Amniotic epithelial cell (primary cell): ENCODE data around the gene VKORC1L1.
"Not testable (repeated sequence)": the region's sequence is repeated elsewhere in the genome, so short reads cannot be mapped to it uniquely, and the experiment has no call there.

Experiments
- DNase-seq: peaks from one replicate; pipeline ENCODE4 v3.0.0-alpha.2; 2010; ENCODE audit warnings: low read depth

Gene VKORC1L1

DNA sequence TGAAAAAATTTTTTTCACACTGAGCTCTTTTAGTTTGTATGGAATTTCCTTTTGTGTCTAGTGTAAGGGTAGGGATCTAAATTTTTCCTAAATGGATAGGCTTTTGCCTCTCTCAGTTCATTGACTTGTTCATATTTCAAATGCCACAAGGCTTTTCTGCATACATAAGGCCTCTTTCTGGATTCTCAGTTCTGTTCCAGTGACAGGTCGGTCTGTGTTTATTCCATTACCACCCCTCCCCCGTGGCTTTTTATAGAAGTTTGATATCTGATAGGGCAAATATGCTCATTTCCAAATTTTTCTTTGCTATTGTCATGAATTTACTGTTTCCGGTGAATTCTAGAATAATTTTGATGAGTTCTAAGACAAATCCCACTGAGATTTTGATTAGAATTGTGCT lies 12.7 kb downstream of the VKORC1L1 start:
- DNase-seq = not testable (repeated sequence)

DNA sequence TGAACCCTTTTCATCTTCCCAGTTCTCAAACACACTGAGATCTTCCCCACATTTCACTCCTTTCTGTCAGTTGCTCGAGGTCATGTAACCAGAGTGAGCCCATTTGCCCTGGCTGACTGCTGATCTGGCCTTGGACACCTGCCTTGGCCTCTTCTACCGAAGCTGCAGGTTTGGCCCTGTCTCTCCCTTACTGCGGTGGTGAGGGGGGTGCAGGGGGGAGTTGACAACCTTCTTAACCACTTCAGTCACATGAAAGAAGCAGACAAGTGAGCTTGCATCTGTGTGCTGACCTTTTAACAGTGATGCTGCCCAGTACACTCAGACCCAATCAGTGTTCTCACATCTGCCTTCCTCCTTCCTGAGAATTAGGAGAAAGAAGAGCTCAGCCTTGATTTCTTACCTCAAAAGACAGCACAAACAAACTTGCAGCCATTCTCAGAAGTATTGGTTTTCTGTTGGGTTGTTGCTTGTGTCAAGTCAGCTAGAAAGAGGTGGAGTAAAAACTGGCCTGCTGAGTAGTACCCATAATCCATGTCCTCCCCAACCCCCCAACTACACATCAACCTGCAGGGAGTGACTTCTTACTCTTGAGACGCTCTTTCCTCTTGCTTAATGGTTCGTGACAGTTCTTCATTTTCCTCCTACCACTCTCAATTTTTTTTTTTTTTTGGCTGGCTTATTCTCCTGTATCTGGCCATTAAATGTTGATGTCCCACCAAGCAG lies 15.7 kb downstream of the VKORC1L1 start:
- not testable (repeated sequence) for DNase-seq

DNA sequence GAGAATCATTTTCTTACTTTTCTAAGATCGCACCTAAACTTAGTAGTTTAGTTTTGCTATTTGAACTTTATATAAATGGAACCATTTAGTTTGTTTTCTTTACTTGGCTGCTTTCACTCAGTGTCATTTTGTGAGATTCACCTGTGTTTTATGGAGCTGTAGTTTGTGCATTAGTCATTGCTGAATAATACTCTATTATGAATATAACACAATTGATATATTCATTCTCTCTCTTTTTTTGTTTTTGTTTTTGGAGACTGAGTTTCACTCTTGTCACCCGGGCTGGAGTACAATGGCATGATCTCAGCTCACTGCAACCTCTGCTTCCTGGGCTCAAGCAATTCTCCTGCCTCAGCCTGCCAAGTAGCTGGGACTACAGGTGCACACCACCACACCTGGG lies 16.8 kb downstream of the VKORC1L1 start:
- not testable (repeated sequence) for DNase-seq

DNA sequence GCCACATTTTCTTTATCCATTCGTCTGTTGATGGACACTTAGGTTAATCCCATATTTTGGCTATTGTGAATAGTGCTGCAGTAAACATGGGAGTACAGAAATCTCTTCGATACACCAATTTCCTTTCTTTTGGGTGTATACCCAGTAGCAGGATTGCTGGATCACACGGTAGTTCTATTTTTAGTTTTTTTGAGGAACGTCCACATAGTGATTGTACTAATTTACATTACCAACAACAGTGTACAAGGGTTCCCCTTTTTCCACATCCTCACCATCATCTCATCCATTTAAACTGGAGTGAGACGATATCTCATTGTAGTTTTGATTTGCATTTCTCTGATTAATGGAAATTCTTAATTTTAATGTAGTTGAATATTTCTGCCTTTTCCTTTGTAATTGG lies 19.3 kb downstream of the VKORC1L1 start:
- DNase-seq = no peak

DNA sequence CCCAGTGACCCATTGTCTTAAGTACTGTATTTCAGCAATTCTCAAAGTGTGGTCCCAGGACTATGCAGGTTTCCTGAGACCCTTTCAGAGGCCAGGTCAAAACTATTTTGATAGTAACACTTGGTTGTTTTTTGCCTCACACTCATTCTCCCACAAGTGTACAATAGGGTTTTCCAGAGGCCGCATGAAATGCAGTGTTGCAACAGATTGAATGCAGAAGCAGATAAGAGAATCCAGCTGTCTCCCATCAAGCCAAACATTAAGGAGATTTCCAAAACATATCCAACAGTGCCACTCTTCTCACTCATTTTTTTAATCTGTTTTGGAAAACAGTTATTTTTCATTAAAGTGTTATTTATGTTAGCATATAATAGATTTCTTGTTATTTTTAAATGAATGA lies 20.0 kb downstream of the VKORC1L1 start:
- peak; percentile 85 for DNase-seq

DNA sequence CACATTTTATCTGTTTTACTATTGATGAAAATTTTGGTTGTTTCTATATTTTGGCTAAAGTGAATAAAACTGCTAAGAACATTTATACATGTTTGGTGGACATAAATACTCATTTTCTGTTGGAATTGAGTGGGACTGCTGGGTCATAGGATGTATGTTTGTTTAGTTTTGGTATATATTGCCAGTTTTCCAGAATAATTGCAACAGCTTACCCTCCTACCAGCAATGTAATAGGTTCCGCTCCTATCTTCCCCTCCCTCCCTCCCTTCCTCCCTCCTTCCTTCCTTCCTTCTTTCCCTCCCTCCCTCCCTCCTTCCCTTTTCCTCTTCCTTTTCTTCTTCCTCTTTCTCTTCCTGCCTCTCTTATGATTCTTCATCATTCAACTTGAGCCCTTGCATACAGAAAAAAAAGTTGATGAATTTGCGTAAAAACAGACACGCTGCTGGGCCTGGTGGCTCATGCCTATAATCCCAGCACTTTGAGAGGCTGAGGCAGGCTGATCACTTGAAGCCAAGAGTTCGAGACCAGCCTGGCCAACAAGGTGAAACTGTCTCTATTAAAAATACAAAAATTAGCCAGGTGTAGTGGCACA lies 23.5 kb downstream of the VKORC1L1 start:
- no peak for DNase-seq

DNA sequence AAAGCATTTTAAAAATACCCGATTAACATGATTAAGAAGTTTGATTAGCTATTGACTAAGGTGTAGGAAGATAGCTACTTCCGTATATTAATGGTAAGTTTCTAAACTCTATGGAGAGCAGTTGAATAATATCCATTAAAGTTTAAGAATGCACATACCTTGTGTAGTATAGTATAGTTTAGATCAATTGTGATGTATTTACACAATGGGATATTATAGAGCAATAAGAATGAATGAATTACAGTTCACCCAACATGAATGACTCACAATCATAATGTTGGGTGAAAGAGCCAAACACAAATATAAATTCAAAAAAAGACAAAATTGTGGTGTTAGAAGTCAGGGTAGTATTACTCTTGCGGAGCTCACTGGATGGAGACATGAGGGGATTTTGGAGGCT lies 24.4 kb downstream of the VKORC1L1 start:
- DNase-seq = not testable (repeated sequence)

DNA sequence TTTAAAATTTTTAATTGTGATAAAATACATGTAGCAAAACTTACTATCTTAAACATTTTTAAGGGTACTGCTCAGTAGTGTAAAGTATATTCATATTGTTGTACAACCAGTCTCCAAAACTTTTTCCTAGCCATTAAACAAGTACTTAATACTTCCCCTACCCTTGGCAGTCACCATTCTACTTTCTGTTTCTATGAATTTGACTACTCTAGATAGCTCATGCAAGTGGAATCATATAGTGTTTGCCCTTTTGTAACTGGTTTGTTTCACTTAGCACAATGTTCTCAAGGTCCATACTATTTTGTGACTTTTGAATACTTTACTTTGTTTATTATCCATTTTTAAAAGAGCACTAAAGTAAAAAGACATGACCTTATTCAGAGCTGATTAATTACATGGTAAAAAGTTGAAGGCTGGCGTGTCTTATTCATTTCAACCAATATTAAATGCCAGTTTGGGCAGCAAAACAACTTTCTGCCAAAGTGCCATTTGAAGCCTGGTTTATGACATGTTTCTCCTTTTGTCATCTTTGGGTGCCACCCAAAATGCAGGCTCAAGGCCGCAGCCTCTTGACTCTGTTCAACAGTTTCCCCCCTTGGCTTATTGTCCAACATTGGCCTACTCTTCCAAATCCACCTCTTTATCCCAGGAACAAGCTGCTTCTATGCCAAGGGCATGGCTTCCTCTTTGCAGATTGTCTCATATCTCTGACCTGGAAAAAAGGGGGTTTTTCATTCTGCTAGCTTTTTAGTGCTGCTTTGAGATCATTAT lies 26.0 kb downstream of the VKORC1L1 start:
- DNase-seq = not testable (repeated sequence)

DNA sequence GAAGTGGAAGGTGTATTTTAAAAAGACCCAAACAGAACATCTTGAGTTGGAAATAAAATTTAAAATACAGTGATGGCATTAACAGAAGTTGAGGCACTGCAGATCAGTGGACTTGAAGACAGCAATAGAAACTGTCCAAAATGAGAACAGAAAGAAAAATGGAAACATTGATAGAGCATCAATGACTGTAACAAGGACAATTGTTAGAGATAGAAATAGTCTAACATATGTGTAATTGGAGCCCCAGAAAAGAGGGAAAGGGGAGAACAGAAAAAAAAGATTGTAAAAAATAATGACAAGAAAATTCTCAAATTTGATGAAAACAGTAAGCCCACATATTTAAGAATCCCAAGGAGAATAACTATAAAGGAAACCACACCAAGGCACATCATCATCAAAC lies 29.4 kb downstream of the VKORC1L1 start:
- no peak for DNase-seq

DNA sequence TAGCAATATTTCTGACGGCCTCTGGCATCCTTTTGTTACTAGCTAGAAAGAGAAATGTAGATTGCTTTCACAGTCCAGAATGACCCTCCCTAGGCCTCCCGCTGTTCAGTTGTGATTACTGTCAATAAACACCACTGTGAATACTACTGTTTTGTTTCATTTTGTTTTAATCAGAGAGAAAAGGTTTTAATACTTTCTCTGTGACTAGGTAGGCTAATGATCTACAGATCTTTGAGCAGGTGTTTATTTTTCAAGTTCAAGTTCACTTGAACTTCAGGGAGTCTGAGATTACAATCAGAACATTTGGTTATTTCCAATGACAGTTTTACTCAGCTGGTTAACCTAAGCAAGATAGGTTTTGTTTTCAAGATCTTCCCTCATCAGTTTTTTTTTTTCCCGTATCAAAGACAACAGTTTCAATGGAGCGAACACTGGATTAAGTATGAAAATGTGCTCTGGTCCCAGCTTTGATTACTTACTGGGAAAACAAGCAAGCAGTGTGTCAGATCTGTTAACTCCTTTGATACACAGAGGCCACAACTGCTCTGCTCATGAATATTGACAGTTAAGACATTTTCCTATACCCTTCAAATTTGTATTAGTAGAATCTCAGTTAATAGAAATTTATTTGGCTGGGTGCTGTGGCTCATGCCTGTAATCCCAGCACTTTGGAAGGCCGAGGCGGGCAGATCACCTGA lies 34.8 kb downstream of the VKORC1L1 start:
- DNase-seq = no peak

DNA sequence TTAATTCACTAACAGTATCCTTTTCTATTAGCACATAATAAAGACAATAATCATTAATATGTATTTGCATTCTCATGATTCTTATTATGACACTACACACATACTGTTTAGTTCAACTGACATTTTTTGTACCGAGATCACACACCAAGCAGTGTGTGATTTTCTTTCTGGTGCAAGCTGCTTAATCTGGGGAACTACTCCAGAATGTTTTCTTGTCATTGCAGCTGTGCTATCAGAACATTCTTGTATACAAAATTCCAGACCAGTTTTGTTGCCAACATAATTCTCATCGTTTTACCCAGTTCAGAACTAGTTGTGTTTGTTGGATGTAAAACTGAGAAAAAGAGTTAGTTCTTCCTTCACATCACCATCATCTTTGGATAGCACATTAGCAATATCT lies 37.4 kb downstream of the VKORC1L1 start:
- DNase-seq = peak; percentile 29

DNA sequence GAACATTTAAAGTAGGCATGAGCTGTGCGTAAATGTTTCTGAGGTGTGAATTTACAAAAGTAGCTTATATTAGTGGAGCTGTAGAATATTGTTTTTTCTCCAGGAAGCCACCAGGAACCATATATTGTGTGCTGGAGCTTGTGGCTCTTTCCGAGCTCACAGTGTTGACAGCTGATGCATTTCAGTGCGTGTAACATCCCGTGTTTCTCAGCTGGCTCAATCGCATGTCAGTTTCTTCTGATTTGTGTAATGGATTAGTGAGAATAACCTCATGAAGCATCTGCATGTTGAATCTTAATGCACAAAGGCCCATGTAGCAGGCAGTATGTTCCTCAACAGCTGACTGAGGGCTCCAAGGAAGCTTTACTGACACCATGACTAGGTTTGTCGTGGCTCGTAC lies 39.4 kb downstream of the VKORC1L1 start:
- no peak for DNase-seq

DNA sequence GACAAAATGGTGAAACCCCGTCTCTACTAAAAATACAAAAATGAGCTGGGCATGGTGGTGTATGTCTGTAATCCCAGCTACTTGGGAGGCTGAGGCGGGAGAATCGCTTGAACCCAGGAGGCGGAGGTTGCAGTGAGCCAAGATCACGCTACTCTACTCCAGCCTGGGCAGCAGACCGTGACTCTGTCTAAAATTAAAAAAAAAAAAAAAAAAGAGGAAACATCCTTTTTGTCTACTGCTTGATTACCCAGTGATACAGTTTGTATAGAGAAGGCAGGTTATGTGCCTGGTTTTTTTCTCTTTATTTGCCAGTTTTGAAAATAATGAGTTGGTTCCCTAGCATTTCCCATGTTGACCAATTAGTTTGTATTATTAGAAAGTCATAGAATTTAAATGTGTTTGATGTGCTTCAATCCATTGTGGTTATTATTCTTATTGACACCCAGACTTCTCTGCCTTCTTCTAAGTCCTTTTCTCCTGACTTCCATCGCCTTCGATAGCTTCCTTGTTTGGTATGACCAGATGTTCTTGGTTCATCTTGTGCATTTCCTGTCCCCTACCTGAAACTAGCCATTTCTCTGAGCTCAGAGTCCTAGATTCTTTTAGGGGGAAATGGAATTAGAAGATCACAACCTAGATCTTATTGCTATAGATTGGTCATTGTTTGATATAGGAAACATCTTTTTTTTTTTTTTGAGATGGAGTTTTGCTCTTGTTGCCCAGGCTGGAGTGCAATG lies 43.2 kb downstream of the VKORC1L1 start:
- DNase-seq = no peak

DNA sequence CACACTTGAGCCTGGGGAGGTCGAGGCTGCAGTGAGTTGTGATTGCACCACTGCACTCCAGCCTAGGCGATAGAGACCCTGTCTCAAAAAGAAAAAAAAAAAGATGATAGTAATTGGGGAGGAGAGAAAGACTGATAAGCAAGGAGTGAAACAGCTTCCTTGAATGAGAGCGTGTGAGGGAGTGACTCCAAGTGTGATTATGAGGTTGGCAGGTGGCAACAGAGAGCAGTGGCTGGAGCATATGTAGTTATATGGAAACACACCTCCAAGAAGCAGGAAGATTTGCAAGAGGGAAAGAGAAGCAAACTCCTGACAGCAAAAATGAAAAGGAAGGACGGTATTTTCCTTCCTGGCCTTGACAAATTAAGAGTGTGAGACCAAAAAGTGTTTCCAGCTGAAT lies 50.4 kb downstream of the VKORC1L1 start:
- no peak for DNase-seq

DNA sequence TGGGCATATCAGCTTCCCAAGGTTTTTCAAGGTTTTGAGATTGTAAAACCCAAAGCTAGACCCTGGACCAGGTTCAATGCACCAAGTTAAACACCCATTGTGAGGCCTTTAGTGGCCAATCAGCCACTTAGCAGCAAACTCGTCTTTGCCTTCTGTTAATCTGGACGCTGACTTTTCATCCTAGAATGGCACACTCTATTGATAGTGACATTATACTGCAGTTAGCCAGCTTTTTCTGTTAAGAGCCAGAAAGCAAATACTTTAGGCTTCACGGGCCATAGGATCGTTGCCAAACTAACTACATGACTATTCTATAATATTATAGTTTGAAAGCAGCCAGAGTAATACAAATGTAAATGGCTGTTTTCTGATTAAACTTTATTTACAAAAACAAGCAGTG lies 51.3 kb downstream of the VKORC1L1 start:
- DNase-seq = no peak

DNA sequence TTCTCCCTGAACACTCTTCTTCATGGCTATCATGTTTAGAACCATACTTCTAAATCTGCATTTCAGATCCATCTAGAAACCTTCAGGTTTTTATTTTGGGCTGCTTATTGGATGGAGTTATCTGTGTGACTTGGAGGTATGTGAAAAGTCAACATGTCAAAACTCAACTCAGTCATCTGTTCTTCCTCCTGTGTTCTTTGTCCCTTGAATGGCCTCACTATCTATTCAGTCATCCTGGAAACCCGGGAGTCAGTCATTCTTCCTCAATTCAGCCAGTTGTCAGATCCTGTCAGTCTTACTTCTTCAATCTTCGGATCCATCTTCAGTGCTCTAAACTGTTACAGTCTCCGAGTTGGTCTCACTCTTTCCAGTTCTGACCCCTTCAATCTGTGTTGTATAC lies 52.2 kb downstream of the VKORC1L1 start:
- DNase-seq = no peak

DNA sequence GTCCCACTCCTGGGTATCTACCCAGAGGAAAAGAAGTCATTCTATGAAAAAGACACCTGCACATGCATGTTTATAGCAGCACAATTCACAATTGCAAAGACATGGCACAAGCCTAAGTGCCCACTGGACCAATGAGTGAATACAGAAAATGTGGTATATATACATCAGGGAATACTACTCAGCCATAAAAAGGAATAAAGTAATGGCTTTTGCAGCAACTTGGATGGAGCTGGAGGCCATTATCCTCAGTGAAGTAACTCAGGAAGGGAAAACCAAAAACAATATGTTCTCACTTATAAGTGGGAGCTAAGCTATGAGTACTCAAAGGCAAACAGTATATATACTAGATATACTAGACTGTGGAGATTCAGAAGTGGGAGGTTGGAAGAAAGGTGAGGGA lies 53.7 kb downstream of the VKORC1L1 start:
- no peak for DNase-seq

DNA sequence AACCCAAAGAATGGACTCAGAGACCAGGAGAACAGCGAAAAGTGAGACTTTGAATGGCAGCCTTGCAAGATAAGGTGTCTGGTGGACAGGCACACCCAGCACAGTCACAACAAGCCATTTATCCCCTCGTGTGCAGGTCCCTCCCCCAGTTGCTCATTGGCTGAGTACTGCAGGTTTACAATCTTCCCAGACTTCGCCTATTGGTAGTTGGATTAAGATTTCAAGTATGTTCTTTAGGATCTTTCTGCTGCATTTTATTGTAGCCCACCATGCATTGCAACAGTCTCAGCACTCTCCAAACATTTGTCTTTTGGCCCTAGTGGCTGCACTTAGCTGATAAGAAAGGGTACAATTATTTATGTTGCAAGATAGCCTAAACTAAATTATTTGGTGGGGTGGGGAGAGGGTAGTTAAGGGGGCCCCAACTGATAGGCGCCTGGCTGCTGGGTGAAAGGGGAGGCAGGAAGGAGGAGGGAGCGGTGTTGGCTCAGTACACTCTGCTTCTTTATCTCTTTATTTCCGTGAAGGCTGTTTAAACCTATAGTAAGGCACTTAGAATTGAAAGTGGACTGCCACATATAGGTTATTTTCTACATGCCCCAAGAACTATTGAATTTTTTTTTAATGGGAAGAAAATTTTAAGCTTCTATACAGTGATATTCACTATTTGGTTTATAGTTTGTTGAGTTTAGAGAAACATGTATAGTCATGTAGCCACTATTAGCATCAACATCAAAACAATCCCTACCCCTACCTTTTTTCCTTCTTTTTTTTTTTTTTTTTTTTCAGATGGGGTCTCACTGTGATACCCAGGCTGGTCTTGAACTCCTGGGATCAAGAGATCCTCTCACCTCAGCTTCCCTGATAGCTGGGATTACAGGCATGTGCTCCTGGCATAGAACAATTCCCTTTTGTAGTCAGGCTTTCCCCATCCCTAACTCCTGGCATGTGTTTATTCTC lies 54.9 kb downstream of the VKORC1L1 start:
- no peak for DNase-seq

DNA sequence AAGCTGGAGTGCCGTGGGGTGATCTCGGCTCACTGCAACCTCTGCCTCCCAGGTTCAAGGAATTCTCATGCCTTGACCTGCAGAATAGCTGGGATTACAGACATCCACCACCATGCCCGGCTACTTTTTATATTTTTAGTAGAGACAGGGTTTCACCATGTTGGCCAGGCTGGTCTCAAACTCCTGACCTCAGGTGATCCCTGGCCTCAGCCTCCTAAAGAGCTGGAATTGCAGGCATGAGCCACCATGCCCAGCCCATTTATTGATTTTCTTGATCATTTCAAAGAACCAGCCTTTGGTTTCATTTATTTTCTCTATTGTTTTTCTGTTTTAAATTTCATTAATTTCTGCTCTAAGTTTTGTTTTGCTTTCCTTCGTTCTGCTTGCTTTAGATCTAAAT lies 58.8 kb downstream of the VKORC1L1 start:
- no peak for DNase-seq

DNA sequence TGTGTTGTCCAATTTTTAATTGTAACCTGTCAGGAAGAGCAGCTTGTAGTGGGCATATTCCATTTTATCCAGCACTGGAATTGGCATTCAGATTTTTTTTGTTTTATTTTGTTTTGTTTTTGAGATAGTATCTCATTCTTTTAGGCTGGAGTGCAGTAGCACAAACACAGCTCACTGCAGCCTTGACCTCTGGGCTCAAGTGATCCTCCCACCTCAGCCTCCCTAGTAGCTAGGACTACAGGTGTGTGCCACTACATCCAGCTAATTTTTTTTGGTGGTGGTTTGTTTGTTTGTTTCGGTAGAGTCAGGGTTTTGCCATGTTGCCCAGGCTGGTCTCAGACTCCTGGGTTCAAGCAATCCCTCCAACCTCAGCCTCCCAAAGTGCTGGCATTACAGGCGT lies 64.4 kb downstream of the VKORC1L1 start:
- DNase-seq = no peak
